GM21723 (cell line): ENCODE results near the gene FILIP1.
"Not testable (repeated sequence)": the region's sequence is repeated elsewhere in the genome, so short reads cannot be mapped to it uniquely, and the experiment has no call there.

Experiments used
- ATAC-seq: cut with Tn5 transposase; IDR thresholded peaks from one replicate; pipeline ENCODE4 v1.9.1; 2021; ENCODE audit warnings: mild to moderate bottlenecking, moderate library complexity; ENCODE audit not compliant: unreplicated experiment

The FILIP1 gene

DNA sequence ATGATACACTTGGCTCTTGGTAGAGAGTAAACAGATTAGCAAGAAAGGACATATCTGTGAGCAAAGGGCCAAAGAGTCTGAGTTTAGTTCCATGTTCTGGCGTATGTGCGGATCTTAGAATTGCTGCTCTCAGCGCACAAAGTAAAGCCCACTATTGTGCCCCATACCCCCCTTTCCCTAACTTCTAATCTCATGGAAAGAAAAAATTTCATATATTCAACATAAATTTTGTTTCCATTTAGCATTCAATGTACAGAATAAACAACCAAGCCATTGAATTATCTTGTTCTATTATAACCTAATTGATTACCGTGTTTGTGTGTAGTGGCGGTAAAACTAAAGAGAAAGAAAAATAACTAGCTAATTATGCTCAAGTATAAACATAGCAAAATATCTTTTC is 30.5 kb downstream of the FILIP1 start:
- no peak for ATAC-seq

DNA sequence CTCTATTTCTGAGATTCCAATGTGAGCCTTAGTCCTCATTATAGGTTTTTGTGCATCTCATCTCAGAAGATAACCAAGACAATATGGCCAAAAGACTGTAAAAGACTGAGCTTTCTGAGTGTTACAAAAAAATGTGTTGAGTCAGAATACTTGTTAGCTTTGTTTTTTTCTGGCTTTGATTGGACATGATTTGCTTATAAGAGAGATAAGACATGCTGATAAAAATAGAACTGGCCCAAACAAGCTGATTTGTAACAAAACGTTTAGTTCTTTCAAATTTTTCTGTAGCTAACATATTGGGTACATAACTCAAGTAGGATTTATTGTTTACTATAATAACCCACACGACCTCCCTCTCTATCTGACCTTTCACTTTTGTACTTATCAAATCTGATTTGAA is 32.9 kb downstream of the FILIP1 start:
- ATAC-seq: no peak

DNA sequence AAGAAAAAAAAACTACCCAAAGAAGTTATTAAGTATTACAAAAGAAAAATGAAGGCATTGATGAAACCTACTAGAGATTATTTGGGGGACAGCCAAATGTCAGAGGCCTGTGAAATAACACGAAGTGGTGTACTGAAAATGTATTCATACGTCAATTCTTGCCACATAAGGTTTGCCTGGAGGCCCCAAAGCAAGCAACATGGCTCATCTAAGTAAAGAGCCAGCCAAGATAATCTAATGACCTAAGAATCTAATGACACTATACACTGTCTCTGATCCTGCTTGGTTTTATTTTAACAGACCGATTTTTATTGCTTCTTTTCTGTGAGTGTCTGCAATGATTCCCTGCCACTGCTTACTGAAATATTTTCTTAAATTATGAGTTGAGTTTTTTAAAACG is 34.7 kb downstream of the FILIP1 start:
- no peak for ATAC-seq

DNA sequence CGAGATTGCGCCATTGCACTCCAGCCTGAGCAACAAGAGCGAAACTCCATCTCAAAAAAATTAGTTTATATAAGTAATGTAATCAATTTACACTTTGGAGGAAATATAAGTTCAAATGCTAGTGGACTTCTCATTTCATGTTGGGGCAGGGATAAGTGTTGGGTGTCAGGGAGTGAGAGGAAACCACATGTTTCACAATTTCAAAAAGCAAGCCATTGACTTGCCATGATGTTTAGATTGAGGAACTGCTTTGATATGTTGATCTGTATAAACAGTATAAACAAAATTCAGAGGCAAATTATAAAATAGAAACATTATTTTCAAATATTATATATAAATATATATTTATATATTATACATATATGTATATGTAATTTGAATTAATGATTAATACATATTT is 42.7 kb downstream of the FILIP1 start:
- ATAC-seq: no peak

DNA sequence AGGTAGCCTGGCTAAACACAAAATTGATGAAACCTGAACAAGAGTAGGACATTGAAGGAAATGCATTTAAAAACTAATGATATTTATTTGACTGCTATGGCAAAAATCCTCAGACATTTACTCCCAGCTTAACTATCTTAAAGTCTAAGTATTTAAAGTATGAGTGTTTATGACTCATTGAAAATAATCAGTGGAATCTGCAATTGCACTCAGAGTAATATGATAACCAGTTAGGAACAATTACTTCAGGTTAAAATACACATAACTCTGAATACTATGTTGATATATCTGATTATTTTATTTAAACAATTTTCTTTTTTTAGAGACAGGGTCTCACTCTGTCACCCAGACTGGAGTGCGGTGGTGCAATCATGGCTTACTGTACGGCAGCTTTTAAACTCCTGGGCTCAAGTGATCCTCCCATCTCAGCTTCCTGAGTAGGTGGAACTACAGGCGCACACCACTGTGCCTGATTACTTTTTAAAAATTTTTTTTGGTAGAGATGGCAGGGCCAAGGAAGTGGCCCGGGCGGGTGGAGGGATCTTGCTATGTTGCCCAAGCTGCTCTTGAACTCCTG is 43.9 kb downstream of the FILIP1 start:
- no peak for ATAC-seq

DNA sequence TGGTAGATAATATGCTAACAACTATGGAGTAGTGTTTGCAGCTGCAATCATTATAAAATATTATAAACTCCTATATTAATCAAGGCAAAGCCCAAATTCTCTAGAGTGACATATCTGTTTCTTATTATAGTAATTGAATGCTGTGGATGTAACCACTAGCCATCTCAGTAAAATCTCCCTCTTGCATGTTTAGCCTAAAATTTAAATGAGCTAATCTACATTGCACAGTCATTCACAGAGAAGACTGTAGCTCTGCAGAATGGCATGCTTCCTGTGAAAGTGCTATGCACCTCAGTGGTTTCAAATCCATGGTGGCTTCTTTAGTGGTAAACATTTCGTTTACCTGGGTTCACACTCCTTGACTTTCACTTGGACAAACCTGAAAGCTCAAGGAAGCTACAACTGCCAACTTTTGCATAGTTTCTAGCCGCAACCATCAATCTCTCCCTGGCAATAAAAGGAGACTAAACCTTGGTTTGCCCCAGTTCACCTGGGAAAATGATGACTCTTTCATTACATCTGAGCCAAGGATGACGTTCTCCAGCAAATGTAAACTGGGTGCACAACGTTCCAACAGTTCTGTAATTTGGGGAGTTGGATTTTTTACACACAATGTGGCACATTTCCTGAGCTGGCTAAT is 47.2 kb downstream of the FILIP1 start:
- no peak for ATAC-seq

DNA sequence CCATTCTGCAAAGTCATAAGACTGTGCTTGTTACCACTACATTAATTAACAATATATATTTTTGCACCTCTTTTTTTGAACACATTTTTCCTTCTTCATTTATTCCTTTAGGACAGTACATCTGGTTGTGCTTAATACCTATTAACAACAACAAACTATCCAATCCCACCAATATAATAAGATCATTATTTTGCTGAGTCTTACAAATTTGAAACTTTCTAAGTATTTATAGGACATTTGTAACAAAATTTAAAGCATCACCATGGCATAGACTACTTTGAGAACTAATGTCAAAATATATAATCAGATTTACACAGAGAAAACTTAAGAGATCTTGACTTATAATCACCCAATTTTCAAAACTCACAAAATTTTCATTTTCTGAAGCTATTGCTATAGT is 47.9 kb downstream of the FILIP1 start:
- no peak for ATAC-seq

DNA sequence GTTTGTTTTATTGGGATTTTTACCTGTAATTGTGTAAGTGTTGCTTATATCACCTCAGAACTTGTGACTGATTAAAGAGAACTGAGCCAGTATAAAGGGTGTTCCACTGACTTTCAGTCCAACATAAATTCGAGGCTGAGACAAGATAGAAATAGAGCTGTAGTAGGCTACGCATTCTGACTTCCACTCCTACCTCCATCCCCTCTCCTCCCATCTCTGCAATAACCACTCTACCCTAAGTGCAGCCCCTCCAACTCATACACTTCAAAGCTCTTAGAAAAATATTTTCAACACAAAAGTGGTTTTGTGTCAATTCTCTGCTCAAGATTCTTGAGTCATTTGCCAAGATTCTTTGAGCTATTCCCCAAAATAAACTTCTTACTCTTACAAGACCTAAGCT is 48.7 kb downstream of the FILIP1 start:
- ATAC-seq: no peak

DNA sequence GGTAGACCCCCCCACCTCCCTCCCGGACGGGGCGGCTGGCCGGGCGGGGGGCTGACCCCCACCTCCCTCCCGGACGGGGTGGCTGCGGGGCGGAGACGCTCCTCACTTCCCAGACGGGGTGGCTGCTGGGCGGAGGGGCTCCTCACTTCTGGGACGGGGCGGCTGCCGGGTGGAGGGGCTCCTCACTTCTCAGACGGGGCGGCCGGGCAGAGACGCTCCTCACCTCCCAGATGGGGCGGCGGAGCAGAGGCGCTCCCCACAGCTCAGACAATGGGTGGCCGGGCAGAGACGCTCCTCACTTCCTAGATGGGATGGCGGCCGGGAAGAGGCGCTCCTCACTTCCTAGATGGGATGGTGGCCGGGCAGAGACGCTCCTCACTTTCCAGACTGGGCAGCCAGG is 51.7 kb downstream of the FILIP1 start:
- ATAC-seq: not testable (repeated sequence)

DNA sequence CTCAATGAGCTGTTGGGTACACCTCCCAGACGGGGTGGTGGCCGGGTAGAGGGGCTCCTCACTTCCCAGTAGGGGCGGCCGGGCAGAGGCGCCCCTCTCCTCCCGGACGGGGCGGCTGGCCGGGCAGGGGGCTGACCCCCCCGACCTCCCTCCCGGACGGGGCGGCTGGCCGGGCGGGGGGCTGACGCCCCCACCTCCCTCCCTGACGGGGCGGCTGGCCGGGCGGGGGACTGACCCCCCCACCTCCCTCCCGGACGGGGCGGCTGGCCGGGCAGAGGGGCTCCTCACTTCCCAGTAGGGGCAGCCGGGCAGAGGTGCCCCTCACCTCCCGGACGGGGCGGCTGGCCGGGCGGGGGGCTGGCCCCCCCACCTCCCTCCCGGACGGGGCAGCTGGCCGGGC is 52.1 kb downstream of the FILIP1 start:
- ATAC-seq: not testable (repeated sequence)

DNA sequence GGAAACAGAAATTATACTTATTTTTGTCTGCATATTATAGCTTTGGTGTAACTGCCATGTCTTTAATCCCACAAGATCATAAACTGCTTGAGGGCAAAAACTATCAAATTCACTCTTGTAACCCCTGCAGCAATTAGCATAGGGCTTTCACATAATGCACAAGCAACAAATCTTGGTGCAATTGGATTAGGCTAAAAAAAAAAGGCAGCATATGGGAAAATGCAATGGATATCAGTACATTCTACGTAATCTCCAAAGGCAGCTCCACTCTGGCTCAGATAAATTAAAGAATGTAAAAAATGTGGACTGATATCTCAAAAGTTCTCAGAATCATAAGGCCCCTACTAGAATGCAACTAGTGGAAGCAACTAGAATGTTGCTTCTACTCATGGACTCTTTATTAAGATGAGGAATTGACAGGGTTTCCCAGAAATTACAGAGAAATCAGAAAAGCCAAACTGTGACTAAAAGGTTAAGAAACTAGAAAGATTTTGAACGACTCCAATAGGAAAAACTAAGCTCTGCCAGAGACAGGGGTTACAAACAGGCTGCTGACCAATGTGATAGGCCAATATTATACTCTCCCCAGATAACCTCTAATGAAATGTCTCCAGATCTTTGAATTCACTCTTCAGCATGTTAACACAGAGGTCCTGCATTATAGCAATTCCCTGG is 55.0 kb downstream of the FILIP1 start:
- no peak for ATAC-seq

DNA sequence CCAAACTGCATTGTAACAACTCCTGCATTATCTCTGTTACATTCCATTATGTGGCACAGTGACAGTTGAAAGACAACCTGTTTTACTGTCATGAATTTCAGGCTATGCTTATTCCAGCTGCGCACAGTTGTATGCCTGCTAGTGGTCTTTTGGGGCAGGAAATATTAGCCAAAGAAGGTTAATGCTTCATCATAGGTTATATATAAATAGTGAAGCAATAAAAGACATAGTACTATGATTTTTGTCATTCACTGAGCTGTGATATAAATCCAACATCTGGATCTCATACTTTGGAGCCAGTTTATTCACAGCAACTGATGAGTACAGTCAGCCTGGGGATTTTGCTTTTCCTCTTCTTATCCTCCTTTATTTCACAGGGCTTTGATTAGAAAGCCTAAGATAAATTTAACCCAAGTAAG is 55.6 kb downstream of the FILIP1 start:
- ATAC-seq: no peak

DNA sequence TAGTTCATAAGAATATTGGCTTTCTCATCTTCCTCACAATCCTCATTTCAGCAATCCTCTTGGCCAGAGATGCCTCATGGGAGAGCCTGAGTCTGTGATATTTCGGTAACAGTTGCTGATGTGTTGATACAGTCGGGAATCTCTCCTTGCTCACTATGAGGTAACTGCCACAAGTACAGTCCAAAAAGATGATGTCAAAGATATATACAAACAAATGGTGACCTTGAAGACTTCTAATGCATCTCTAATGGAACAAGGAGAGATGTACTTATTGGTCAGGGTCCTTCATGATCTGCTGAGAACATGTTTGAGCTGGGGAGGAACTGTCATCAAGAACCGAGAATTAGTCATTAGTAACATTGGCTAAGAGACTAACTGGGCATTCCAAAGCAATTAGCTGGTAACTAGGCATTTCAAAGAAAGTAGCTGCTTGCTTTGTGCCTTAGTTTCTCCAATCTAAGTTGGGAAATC is 56.1 kb downstream of the FILIP1 start:
- ATAC-seq: no peak

DNA sequence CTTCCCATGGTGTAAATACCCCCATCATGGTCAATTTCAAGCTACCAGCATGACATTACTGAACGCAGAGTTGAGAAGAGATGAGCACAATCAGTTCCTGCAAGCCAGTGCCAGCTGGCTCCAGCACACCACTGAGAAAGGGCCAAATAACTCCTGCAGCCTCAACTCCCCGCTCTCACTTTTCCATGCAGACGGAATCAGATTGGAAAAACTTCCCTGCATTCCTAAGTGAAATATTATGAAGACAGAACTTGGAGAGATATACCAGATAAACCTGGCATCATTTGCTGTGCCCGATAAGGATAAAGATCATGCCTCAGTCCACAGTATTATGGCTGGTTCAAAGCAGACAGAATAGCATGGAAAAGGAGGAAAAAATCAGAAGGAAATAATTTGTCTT is 56.7 kb downstream of the FILIP1 start:
- no peak for ATAC-seq

DNA sequence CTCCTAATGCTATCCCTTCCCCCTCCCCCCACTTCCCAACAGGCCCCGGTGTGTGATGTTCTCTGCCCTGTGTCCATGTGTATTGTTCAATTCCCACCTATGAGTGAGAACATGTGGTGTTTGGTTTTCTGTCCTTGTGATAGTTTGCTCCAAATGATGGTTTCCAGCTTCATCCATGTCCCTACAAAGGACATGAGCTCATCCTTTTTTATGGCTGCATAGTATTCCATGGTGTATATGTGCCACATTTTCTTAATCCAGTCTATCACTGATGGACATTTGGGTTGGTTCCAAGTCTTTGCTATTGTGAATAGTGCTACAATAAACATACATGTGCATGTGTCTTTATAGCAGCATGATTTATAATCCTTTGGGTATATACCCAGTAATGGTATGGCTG is 60.8 kb downstream of the FILIP1 start:
- ATAC-seq: not testable (repeated sequence)

DNA sequence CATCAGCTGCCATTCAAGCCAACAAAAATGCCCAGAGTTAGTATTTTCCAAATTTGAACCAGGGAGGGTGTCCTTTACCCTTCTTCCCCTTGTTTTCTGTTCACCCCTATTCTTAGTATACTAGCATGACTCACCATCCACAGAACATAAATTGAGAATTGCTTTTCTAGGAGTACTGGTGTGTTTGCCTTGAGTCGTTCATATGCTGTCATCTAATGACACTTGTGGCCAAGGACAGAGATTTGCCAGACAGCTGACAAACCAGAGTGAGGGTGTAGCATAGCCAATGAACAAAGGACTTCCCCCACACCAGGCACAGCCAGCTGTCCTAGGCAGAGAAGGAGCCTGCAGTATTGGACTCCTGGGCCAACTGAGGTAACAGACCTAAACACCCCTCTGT is 62.2 kb downstream of the FILIP1 start:
- ATAC-seq: no peak

DNA sequence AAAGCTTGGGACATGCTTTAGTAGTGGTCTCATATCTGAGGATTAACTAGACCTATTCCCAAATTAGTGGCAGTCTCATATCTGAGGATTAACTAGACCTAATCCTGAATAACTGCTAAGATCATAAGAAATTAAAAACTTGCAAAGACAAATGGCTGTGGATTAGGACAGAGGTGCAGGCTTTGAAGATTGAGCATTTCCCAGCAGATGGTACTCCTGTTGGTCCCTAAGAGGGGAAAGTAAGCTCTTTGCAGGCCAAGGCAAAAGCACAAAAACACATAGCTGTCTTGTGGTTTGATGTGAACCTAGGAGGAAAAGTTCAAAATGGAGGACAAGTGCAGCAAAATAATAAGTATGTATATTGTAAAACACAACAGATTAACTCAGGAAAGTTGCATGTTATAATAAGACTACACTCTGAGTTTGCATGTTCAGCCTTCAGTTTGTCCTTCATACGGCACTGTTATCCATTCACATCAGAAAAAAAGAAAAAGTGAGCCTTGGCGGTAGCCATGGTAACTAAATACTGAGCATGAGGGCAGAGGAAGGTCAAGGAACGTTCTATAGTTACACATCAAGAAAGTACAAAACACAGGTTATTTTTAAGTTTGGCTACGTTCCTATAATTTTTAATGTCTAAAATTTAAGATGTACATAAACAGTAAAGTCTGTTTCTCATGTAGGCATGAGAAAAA is 62.8 kb downstream of the FILIP1 start:
- no peak for ATAC-seq

DNA sequence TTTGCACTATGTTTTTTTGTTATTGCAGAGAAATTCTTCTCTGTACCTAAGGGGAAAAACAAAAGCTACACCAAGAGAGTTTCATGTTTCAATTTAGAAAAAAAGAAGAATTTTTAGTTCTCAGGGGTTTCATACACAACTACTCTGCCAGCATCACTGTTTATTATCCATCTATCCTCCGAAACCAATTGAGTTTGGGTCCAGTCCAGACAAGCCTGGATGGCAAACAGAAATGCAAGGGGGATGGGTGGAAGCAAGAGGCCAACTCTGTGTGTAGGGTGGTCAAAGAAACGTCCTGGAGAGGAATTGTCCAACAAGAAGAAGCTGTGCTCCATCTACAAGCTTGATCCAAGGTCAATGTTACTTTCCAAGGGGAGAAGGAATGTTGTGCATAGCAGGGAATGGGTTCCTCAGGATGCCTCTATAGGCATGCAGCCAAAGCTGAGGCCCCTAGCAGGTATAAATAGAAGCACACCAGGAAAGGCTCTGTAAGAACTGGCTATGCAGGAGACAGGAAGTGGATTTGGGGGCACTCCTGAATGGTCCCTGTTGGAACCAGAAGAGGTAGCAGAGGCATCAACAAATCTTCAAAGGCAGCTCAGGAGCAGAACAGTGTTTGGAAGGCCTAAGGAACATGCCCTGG is 64.4 kb downstream of the FILIP1 start:
- ATAC-seq: no peak

DNA sequence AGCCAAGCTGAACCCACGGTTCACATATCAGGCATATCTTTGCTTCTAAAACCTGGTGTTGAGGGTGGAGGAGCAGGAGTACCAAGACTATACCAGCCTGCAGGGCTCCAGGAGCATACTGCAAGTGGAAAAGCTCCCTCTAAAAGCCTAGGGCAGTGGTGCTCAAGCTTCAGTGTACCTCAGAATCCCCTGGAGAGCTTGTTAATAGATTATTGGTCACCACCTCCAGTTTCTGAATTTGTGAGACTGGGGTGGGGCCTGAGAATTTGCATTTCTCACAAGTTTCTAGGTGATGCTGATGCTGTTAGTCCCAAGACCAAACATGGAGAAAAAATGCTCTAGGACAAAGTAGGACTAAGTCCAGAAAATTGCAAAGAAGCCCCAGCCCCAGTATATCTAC is 65.4 kb downstream of the FILIP1 start:
- ATAC-seq: no peak

DNA sequence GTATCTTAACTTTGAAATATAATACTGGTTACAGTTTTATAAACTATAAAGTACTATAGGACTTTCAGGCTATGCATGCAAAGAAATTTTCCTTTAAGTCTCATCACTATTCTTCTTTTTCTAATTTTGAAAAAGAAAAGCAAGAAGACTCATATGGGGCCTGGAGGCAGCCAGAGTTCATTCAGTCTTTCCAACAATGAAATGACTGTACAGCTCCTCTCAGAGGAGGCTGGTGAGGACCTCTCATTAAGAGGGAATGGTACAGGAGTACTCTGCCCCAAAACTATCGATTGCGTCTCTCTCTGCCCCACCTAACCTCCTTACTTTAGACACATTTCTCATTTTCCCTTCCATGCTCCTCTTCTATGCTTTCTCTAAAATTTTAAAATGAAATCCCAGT is 66.3 kb downstream of the FILIP1 start:
- ATAC-seq: no peak
